ENCODE results near the gene RPS8.
"Not testable (repeated sequence)": the region's sequence is repeated elsewhere in the genome, so short reads cannot be mapped to it uniquely, and the experiment has no call there.

RPS8 gene

DNA sequence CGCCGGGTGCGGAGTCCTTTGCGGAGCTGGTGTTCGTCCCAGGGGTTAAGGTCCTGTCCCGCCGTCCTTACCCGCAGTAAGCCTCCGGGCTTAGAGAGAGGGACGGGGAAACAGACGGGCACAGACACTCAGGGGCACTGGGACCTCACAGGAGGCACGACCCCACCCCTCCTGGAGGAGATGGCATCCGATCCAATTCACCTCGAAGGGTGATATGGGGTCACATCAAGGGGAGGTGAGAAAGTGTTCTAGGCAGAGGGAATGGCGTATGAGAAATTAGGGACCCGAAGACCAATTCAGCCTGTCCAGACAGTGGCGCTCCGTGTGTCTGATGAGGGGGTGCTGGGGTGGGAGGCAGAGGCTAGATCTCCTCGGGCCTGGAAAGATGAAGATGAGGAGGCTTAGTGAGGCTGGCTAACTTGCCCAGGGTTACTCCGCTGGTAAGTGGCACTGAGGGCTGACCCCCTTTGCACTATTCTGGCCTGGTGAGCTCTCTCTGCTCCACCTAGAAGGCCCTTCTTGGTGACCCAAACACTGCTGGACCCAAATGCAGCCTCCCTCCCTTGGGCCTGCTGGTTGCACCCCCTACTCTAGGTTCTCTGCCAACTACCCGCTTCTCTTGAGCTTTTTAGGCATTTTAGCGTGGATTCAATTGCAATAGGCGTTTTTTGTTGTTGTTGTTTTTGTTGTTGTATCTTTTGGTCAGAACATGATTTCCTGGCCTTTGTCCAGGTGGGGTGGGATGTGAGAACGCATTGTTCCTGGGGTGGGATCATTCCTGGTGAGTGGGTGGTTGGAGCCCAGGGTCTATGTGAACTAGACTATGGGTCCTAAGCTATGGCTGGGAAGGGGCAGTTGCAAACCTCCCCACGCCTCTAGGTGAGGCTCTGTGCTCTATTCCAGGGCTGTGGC, 45.2 kb downstream of the RPS8 start:
- no peak for DNase-seq (ENCODE audit: low read depth in 2 of 2)

GRCh38 chr1:44821240-44821715, 45.9 kb downstream of the RPS8 start:
- no peak for DNase-seq (ENCODE audit: low read depth in 2 of 2)

- DNase-seq (ENCODE audit: low read depth in 2 of 2): no peak
Measured at GRCh38 chr1:44822131-44822701, 46.9 kb downstream of the RPS8 start.

- no peak for DNase-seq (ENCODE audit: low read depth in 2 of 2)
Measured at GRCh38 chr1:44822981-44823451, 47.7 kb downstream of the RPS8 start.

- not testable (repeated sequence) for DNase-seq (ENCODE audit: low read depth in 2 of 2)
Measured at GRCh38 chr1:44824392-44824791, 49.1 kb downstream of the RPS8 start.

GRCh38 chr1:44826375-44827196, 51.2 kb downstream of the RPS8 start:
- no peak for DNase-seq (ENCODE audit: low read depth in 2 of 2)

DNA sequence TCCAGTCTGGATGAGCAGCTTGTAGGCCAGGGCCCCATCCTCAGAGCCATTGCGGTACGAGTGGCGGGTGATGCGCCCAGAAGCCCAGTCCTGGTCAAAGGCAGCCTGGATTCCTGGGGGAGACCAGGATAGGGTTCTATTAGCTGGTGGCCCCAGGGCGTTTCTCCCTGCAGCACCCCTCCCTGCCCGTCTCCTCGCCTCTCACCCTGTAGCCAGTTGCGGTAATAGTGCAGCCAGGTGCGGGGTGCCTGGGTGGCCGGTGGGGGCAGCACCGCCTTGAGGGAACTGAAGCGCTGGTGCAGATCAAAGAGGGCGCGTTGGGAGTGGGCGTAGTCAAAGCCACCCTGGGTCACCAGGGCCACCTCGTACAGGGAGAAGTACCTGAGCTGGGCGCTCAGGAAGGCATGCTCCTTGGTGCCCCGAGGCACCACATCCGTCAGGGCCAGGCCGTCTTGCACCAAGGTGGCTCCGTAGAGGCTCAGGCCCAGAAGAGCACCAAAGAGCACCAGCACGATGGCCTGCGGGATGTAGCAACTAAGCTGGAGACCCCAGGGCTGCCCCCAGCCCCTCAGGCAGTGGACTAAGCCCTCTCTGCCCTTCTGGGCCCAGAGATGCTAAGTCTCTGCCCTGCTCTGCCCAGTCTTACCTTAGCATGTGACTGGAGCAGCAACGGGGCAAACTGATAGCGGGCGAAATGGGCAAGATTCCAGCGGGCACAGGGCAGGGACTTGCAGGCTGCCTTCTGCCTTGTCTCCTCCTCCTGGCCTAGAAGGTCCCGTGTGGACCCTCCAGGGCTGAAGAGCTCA, 52.1 kb downstream of the RPS8 start:
- DNase-seq (ENCODE audit: low read depth in 2 of 2): no peak

- no peak for DNase-seq (ENCODE audit: low read depth in 2 of 2)
Measured at GRCh38 chr1:44828003-44828651, 52.8 kb downstream of the RPS8 start.

Measured in stimulated activated CD8-positive, alpha-beta memory T cell treated with anti-CD3 and anti-CD28 coated beads, Interleukin-2, amount 100 ng/mL, for 48 hours (primary cell).